Keratinocyte (primary cell): Measurements from ENCODE around the gene TOMM5. TPM values are rescaled to one million over a fixed set of nuclear protein-coding genes. Genes with fewer than 3 reads are reported as not detected.

Experiments
- DNase-seq: peaks from one replicate; pipeline ENCODE4 v3.0.0-alpha.2; 2011; ENCODE audit warnings: low read depth, missing footprints, low spot score
- FAIRE-seq: peaks from 2 replicates; lab custom pipeline; 2011; peaks lifted over from hg19 to GRCh38; lab: Jason Lieb, UNC
- H2AFZ ChIP-seq: 2 replicates; pipeline ENCODE4 v1.6.0; 2012; ENCODE audit warnings: low read length, control low read depth, inconsistent platforms; ENCODE audit not compliant: control insufficient read depth
- H3K27ac ChIP-seq: 2 replicates; pipeline ENCODE4 v1.5.1; 2011; ENCODE audit warnings: low read length; ENCODE audit not compliant: control insufficient read depth, insufficient read depth
- H3K27me3 ChIP-seq: 3 replicates; pipeline ENCODE4 v1.6.0; 2011; ENCODE audit warnings: low read length; ENCODE audit not compliant: control insufficient read depth, insufficient read depth; ENCODE audit errors: extremely low read depth
- H3K36me3 ChIP-seq, 2 experiments: 2 replicates in 1 of 2; 3 replicates in 1 of 2; pipeline ENCODE4 v1.5.1; 2011; ENCODE audit warnings: low read length in 2 of 2, mild to moderate bottlenecking in 1 of 2; ENCODE audit not compliant: control insufficient read depth in 2 of 2, insufficient read depth in 2 of 2; ENCODE audit errors: extremely low read depth in 1 of 2
- H3K4me1 ChIP-seq: 3 replicates; pipeline ENCODE4 v1.5.1; 2011; ENCODE audit warnings: low read length; ENCODE audit not compliant: control insufficient read depth, insufficient read depth; ENCODE audit errors: extremely low read depth
- H3K4me2 ChIP-seq: 3 replicates; pipeline ENCODE4 v1.6.0; 2011; ENCODE audit warnings: low read depth, low read length; ENCODE audit not compliant: control insufficient read depth, insufficient read depth; ENCODE audit errors: extremely low read depth
- H3K4me3 ChIP-seq, 3 experiments: fragments of 200-600 bp in 1 of 3; sonication (generic) in 1 of 3; 2 replicates in 2 of 3; 3 replicates in 1 of 3; pipeline ENCODE4 v1.5.1; 2011 to 2016; ENCODE audit warnings: low read length in 3 of 3, mild to moderate bottlenecking in 3 of 3, control low read depth in 2 of 3, inconsistent platforms in 1 of 3, low read depth in 1 of 3, mixed read lengths in 1 of 3, mixed run types in 1 of 3, moderate library complexity in 1 of 3; ENCODE audit not compliant: control insufficient read depth in 2 of 3, insufficient read depth in 2 of 3; ENCODE audit errors: extremely low read depth in 1 of 3
- H3K79me2 ChIP-seq: 2 replicates; pipeline ENCODE4 v1.6.0; 2012; ENCODE audit warnings: low read length; ENCODE audit not compliant: control insufficient read depth, insufficient read depth
- H3K9ac ChIP-seq: 3 replicates; pipeline ENCODE4 v1.6.0; 2011; ENCODE audit warnings: low read length; ENCODE audit not compliant: control insufficient read depth, insufficient read depth; ENCODE audit errors: extremely low read depth
- H3K9me1 ChIP-seq: 3 replicates; pipeline ENCODE4 v1.6.0; 2011; ENCODE audit warnings: low read length; ENCODE audit not compliant: control insufficient read depth, insufficient read depth; ENCODE audit errors: extremely low read depth
- H3K9me3 ChIP-seq: 2 replicates; pipeline ENCODE4 v1.5.1; 2012; ENCODE audit warnings: low read depth, low read length; ENCODE audit not compliant: control insufficient read depth
- H4K20me1 ChIP-seq: 3 replicates; pipeline ENCODE4 v1.6.0; 2011; ENCODE audit warnings: low read length; ENCODE audit not compliant: control insufficient read depth, insufficient read depth; ENCODE audit errors: extremely low read depth
- EZH2 ChIP-seq: IDR thresholded peaks from one replicate; pipeline ENCODE4 v1.6.1; 2012; ENCODE audit warnings: inconsistent platforms, mild to moderate bottlenecking, low read length, moderate library complexity
- dilution Hi-C: fragments of 300-500 bp; cut with MboI; formaldehyde crosslinking; loops from one replicate; pipeline ENCODE4 v1.7.0; 2020; ENCODE audit warnings: low sequenced_read_pairs; ENCODE audit not compliant: extremely low pct_ligation_motif_present
- polyA plus RNA-seq, 5 experiments: library from polyadenylated mRNA; depleted of rRNA in 3 of 5; stranded (reverse) in 3 of 5; stranded (forward) in 1 of 5; unstranded in 1 of 5; fragments of >200 nt; gene quantifications; 1 replicate in 1 of 5; 2 replicates in 3 of 5; 3 replicates in 1 of 5; pipeline versions ENCODE4 v1.2.1 to v1.2.3, GENCODE V29; 2011 to 2012; ENCODE audit warnings: missing spikeins in 2 of 5, low read depth in 1 of 5, low replicate concordance in 1 of 5
- TF ChIP-seq, protein P1 (sequence below), 3 experiments: IDR thresholded peaks in 1 of 3; conservative IDR thresholded peaks in 1 of 3; optimal IDR thresholded peaks in 1 of 3; 2 replicates in 2 of 3; 3 replicates in 1 of 3; pipeline versions ENCODE3 to v1.5.1; 2011; ENCODE audit warnings: low read length in 3 of 3, mild to moderate bottlenecking in 3 of 3, moderate library complexity in 2 of 3, control low read depth in 1 of 3, inconsistent platforms in 1 of 3; ENCODE audit not compliant: insufficient read depth in 2 of 3; ENCODE audit errors: extremely low read depth in 1 of 3

Gene TOMM5
- polyA plus RNA-seq, 1 donor (not counting 4 experiments of a cell fraction or from before 2014, with no cell fraction given) = 232 TPM

DNA sequence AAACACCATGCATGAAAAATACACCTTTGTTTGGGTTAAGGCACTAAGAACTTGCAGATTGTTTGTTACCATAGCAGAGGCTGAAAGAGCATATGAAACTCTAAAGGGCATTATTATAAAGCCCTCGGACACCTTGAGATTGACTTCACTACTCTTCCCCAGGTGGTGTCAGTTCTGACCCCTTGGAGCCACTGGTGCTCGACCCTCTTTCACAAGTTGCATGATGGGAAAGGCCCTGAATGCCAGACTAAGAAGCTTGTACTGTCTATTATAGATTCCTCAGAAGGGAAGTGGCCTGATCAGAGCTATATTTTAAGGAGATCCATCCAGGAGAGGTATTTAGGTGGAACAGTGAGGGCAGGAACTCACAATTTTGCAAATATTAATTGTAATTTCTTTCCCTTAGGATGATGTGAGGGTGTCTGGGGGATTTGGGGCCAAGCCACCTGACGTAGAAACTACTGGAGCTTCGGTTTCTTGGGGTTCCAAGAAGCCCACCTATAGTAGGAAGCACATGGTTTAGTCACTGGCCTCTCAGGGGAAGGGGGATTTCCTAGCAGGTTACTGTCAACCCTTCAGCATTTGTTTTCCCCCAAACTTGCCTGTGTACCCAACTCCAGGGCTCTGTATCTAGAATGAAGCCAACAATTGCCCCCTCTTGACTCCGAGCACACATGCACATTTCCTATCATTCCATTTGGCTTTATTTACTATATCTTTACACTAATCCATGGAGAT is 32.4 kb downstream of the TOMM5 start:
- Histone ChIP-seq H3K27me3 (no peaks in the 10 kb centered on the region), H3K27ac (no peak overlapping the region), H3K9ac (no peak overlapping the region), H3K4me2 (no peak overlapping the region), H4K20me1 (no peaks in the 10 kb centered on the region), H3K79me2 (no peaks in the 10 kb centered on the region), H3K36me3 (no peaks in the 10 kb centered on the region), H3K4me1 (peaks cover 3% of the 10 kb centered on the region), H2AFZ (no peak overlapping the region), H3K4me3 (no peak overlapping the region), H3K9me1 (peaks cover 2% of the 10 kb centered on the region), H3K9me3 (no peaks in the 10 kb centered on the region)
- no peak for DNase-seq
- FAIRE-seq = no peak
- dilution Hi-C loops = no loop called here
- TF ChIP-seq, protein P1, sequence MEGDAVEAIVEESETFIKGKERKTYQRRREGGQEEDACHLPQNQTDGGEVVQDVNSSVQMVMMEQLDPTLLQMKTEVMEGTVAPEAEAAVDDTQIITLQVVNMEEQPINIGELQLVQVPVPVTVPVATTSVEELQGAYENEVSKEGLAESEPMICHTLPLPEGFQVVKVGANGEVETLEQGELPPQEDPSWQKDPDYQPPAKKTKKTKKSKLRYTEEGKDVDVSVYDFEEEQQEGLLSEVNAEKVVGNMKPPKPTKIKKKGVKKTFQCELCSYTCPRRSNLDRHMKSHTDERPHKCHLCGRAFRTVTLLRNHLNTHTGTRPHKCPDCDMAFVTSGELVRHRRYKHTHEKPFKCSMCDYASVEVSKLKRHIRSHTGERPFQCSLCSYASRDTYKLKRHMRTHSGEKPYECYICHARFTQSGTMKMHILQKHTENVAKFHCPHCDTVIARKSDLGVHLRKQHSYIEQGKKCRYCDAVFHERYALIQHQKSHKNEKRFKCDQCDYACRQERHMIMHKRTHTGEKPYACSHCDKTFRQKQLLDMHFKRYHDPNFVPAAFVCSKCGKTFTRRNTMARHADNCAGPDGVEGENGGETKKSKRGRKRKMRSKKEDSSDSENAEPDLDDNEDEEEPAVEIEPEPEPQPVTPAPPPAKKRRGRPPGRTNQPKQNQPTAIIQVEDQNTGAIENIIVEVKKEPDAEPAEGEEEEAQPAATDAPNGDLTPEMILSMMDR (optimal IDR thresholded peaks at IDR 0.05 in 1 of 3, IDR thresholded peaks at IDR 0.05 in 1 of 3, conservative IDR thresholded peaks at IDR 0.05 in 1 of 3; ENCODE audit: extremely low read depth in 1 of 3, insufficient read depth in 2 of 3, low read length in 3 of 3) = no peak
- TF ChIP-seq EZH2 = no peak

DNA sequence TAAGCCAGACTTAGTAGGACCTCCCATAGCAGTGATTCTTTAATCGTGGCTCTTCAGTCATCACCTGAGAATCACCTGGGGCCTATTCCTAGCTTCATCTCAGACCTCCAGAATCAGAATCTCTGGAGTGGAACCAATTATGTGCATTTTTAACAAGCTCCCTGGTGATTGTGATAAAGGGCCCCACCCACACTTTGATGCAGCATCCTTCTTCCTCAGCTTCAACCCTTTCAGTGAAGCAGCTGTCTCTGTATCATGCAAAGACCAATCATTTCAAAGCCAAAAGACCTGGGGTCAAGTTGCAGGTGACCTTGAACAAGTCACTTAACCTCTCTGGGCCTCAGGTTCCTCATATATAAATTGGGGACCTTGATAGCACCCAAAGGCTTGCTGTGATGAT is 33.3 kb downstream of the TOMM5 start:
- Histone ChIP-seq H2AFZ (no peak overlapping the region), H3K36me3 (no peaks in the 10 kb centered on the region), H3K9me1 (peaks cover 2% of the 10 kb centered on the region), H3K27ac (no peak overlapping the region), H4K20me1 (no peaks in the 10 kb centered on the region), H3K9ac (no peak overlapping the region), H3K4me2 (no peak overlapping the region), H3K4me1 (peaks cover 3% of the 10 kb centered on the region), H3K27me3 (no peaks in the 10 kb centered on the region), H3K9me3 (no peaks in the 10 kb centered on the region), H3K79me2 (no peaks in the 10 kb centered on the region), H3K4me3 (no peak overlapping the region)
- DNase-seq (no peak), FAIRE-seq (no peak)
- dilution Hi-C loops = no loop called here
- no peak for TF ChIP-seq EZH2
- TF ChIP-seq, protein P1 (optimal IDR thresholded peaks at IDR 0.05 in 1 of 3, IDR thresholded peaks at IDR 0.05 in 1 of 3, conservative IDR thresholded peaks at IDR 0.05 in 1 of 3; ENCODE audit: extremely low read depth in 1 of 3, insufficient read depth in 2 of 3, low read length in 3 of 3) = no peak
